ENCODE measurements around the gene MACC1.
"Not testable (repeated sequence)": the region's sequence is repeated elsewhere in the genome, so short reads cannot be mapped to it uniquely, and the experiment has no call there.

MACC1 gene

DNA sequence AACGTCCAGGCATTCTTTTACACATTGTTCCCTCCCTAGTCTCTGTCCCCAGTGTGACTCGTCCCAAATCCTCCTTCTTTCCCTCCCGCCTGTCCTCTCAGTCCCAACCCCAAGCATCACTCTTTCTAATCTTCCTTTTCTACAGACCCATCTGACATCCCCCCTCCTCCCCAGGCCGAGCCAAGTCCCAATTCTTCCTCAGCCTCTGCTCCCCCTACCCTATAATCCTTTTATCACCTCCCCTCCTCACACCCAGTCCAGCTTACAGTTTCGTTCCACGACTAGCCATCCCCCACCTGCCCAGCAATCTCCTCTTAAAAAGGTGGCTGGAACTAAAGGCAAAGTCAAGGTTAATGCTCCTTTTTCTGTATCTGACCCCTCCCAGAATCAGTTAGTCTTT, 95.1 kb downstream of the MACC1 start:
- no peak for DNase-seq (ENCODE audit: low read depth)
- TF ChIP-seq, protein P1, sequence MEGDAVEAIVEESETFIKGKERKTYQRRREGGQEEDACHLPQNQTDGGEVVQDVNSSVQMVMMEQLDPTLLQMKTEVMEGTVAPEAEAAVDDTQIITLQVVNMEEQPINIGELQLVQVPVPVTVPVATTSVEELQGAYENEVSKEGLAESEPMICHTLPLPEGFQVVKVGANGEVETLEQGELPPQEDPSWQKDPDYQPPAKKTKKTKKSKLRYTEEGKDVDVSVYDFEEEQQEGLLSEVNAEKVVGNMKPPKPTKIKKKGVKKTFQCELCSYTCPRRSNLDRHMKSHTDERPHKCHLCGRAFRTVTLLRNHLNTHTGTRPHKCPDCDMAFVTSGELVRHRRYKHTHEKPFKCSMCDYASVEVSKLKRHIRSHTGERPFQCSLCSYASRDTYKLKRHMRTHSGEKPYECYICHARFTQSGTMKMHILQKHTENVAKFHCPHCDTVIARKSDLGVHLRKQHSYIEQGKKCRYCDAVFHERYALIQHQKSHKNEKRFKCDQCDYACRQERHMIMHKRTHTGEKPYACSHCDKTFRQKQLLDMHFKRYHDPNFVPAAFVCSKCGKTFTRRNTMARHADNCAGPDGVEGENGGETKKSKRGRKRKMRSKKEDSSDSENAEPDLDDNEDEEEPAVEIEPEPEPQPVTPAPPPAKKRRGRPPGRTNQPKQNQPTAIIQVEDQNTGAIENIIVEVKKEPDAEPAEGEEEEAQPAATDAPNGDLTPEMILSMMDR (IDR thresholded peaks at IDR 0.05; ENCODE audit: low read depth, low read length, missing control alignments) = no peak
- no peak overlapping the region for H3K4me3 ChIP-seq (ENCODE audit: low read depth, low read length)

DNA sequence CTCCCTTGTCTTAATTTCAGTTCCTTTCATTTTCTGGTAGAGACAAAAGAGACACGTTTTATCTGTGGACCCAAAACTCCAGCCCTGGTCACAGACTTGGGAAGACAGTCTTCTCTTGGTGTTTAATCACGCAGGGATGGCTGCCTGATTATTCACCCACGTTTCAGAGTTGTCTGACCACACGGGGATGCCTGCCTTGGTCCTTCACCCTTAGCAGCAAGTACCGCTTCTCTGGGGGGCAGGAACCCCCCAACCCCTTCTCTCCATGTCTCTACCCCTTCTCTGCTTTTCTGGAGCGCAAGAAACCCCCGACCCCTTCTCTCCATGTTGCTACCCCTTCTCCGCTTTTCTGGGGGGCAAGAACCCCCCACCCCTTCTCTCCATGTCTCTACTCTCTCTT, 95.8 kb downstream of the MACC1 start:
- no peak for DNase-seq (ENCODE audit: low read depth)
- H3K4me3 ChIP-seq (ENCODE audit: low read depth, low read length) = no peak overlapping the region
- TF ChIP-seq, protein P1 (IDR thresholded peaks at IDR 0.05; ENCODE audit: low read depth, low read length, missing control alignments) = no peak

DNA sequence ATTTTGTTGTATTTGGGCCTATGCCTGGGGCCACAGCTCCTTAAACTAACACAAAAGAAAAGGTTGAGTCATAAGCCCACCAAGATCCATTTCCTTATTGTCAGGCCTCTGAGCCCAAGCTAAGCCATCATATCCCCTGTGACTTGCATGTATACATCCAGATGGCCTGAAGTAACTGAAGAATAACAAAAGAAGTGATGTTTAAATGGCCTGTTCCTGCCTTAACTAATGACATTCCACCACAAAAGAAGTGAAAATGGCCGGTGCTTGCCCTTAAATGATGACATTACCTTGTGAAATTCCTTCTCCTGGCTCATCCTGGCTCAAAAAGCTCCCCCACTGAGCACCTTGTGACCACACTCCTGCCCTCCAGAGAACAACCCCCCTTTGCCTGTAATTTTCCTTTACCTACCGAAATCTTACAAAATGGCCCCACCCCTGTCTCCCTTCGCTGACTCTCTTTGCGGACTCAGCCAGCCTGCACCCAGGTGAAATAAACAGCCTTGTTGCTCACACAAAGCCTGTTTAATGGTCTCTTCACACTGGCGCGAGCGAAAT, 96.5 kb downstream of the MACC1 start:
- not testable (repeated sequence) for H3K4me3 ChIP-seq (ENCODE audit: low read depth, low read length); DNase-seq (ENCODE audit: low read depth)

DNA sequence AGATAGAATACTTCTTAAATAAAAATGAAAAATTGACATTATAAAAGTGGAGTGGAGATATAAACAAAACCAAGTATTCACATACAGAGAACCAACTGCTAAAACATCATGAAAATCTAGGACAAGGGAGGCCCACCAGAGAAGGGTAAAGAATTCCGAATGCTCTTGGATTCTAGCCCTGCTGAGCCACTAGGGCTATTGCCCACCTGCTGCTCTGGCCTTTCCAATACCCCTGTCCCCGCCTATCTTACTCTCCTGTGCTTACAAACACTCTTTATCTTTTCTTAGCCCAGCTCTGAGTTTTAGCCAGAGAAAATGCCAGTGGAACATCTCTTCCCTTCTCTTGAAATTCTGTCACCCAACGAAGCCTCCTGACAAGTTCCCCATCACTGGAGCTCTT, 100.3 kb downstream of the MACC1 start:
- DNase-seq (ENCODE audit: low read depth) = no peak
- TF ChIP-seq, protein P1 (IDR thresholded peaks at IDR 0.05; ENCODE audit: low read depth, low read length, missing control alignments) = no peak
- no peak overlapping the region for H3K4me3 ChIP-seq (ENCODE audit: low read depth, low read length)

DNA sequence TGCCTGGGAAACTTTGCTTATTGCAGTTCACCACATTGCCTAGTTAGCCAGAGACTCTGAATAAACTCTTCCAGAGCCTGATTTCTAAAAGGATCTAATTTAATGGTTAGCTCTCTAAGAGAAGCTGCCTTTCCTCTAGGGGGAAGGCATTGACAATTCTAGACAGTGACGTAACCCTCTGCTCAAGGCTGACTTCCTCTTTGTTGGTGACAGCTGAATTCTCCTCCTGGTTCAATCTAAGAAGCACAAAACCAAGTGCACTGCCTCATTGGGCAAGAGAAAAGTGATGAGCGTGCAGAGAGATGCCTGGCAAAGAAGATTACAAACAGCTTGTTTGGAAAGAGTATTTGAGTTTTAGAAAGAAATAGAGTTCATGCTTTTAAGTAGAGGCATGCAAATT, 102.7 kb downstream of the MACC1 start:
- DNase-seq (ENCODE audit: low read depth) = peak; percentile 70
- H3K4me3 ChIP-seq (ENCODE audit: low read depth, low read length) = no peak overlapping the region
- TF ChIP-seq, protein P1 (IDR thresholded peaks at IDR 0.05; ENCODE audit: low read depth, low read length, missing control alignments) = peak; percentile 10

DNA sequence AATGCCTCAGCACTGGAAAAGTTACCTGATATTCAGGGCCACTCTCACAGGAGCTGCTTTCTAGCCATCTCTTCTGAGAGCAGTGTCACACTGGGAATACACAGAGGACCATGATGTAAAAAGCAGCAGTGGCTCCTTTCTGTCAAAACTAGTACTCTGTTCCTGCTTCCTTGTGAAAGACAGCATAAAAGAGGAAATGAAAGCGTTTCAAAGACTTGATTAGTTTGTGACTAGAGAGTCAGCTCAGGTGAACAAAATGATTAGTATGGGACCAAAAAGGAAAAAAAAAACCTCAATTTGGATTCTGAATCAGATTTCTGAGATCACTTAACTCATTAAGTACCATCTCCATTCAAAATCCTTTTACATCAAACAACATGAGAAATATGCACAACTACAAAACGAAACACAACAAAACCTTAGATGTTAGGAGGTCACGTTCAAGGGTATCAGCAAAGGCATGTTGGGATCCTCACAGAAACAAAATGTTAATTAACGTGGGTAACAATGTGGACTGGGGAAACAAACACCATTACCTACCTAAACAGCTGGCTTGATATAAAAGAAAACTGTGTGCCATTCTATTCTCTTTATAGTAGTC, 103.7 kb downstream of the MACC1 start:
- TF ChIP-seq, protein P1 (IDR thresholded peaks at IDR 0.05; ENCODE audit: low read depth, low read length, missing control alignments) = no peak
- peak; percentile 44 for DNase-seq (ENCODE audit: low read depth)

DNA sequence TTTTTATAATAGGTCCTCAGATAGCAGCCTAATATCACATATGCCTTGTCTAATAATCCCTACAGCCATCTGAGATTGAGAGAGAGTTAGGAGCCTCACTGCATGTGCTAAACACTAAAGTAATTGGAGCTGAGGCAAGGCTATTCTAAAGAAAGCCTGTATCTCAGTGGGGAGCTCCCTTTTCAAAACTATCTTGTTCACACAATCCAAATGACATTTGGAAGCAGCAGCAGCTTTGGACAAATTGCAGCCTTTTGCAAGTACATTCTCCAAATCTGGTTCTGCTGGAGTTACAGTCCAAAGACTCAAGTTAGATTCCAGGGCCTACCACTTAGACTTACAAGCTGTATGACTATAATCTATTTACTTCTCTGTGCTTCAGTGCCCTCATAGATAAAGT, 104.5 kb downstream of the MACC1 start:
- no peak overlapping the region for H3K4me3 ChIP-seq (ENCODE audit: low read depth, low read length)
- TF ChIP-seq, protein P1 (IDR thresholded peaks at IDR 0.05; ENCODE audit: low read depth, low read length, missing control alignments) = no peak
- no peak for DNase-seq (ENCODE audit: low read depth)

More for the DNA sequence above, 103.7 kb downstream of the MACC1 start:
- H3K4me3 ChIP-seq (ENCODE audit: low read depth, low read length) = no peak overlapping the region

All from GM12864 (cell line).